Measurements from ENCODE around the gene TCOF1.
"Not testable (repeated sequence)": the region's sequence is repeated elsewhere in the genome, so short reads cannot be mapped to it uniquely, and the experiment has no call there.

The TCOF1 gene

DNA sequence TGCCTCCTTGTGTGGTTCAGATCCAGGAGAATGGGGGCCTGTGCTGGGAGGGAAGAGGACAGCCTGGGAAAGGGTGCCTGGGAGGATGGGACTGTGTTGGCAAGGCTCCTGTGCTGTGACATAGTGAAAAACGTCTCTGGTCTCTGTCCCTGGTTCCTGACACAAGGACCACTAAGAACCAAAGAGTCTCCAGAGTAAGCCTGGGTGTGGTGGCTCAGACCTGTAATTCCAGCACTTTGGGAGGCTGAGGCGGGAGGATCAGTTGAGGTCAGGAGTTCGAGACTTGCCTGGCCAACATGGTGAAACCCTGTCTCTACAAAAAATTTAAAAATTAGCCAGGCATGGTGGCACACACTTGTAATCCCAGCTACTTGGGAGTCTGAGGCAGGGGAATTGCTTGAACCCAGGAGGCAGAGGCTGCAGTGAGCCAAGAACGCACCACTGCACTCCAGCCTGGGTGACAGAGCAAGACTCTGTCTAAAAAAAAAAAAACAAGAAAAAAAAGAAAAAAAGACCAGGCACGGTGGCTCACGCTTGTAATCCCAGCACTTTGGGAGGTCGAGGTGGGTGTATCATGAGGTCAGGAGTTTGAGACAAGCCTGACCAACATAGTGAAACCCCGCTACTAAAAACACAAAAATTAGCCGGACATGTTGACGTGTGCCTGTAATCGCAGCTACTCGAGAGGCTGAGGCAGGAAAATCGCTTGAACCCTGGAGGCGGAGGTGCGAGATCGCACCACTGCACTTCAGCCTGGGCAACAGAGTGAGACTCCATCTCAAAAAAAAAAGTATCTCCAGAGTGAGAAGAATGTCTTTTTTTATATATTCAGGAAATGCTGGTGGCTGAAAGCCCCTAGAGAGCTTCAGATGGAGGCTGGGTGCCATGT lies 56.6 kb downstream of the TCOF1 start:
- not testable (repeated sequence) for H3K9me3 Mint-ChIP-seq; ATAC-seq (replicated peaks)
- Mint-ChIP-seq H3K36me3 (peaks cover 32 to 39% of the 10 kb centered on the region in 2 donors), H3K4me3 (peak overlapping the region; percentile 95 to 96), H3K27ac (peak overlapping the region; percentile 100), H3K4me1 (peaks cover 42 to 69% of the 10 kb centered on the region in 2 donors), H3K27me3 (peaks cover 6 to 16% of the 10 kb centered on the region in 2 donors)
- peak; percentile 26 for DNase-seq

DNA sequence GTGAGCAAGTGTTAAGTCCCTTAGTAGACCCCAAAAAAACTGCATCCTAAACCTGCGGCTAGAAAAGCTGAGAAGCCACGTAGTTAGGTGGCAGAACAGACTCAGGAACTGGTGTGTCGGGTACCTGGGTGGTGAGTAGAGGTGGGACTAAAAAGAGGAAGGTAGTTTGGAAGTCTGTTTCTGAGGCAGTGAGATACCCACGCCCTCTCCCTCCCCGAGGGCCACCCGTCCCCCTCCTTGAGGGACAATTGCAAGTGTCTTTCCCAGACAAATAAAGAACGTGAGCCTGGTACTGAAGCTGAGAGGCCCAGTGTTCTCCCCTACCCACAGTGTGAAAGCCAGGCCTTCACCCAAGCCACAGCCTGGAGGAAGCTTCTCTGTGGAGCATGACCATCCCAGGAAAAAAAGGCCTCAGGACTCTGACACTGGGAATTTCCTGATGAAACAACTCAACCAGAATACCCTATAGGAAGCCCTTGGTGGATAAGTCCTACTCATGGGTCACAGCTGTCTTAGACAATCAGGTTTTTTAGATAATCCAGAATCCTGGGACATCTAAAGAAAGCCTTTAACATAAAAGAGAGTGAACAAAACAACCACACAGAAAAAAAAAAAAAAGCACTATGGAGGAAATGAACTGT lies 62.3 kb downstream of the TCOF1 start:
- H3K4me3 Mint-ChIP-seq: peak overlapping the region; percentile 63 to 69
- H3K27ac Mint-ChIP-seq: peak overlapping the region; percentile 89
- H3K27me3 Mint-ChIP-seq: no peaks in the 10 kb centered on the region
- peaks cover 35 to 59% of the 10 kb centered on the region in 2 donors for H3K4me1 Mint-ChIP-seq
- no peaks in the 10 kb centered on the region for H3K9me3 Mint-ChIP-seq
- peak; percentile 47 for DNase-seq
- ATAC-seq (replicated peaks): peak; percentile 97
- H3K36me3 Mint-ChIP-seq: peaks cover 0 to 3% of the 10 kb centered on the region in 2 donors

DNA sequence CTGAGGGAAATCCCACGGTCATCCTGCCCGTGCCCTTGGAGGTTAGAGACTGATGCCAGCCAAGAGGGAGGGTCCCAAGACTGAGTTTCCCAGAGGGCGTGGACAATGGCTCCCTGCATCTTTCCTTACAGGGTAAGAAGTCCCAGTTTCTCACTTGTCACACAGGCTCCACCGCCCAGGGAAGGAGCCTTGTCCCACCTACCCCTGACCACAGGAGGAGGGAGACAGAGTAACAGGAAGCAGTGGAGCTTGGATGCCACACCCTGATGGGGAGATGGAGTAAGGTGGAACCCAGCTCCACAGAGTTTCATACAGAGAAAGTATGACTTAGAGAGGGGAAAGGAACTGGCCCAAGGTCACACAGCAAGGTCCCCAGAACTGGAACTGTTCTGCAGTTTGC lies 64.6 kb downstream of the TCOF1 start:
- Mint-ChIP-seq H3K4me3 (no peak overlapping the region), H3K27me3 (no peaks in the 10 kb centered on the region), H3K9me3 (no peaks in the 10 kb centered on the region), H3K27ac (peak overlapping the region; percentile 9), H3K36me3 (no peaks in the 10 kb centered on the region), H3K4me1 (peaks cover 24 to 39% of the 10 kb centered on the region in 2 donors)
- ATAC-seq (replicated peaks) (no peak), DNase-seq (no peak)

DNA sequence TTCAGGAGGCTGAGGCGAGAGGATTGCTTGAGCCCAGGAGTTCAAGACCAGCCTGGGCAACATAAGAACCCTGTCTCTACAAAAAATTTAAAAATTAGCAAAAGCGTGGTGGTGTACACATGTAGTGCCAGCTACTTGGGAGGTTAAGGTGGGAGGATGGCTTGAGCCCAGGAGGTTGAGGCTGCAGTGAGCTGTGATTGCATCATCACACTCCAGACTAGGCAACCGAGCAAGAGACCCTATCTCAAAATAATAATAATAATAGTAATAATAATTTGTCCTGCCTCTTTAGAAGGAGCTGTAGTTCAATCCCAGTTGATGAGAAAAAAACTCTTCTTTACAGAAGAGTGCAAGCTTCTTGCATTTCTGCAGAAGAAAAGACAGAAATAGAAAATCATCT lies 65.3 kb downstream of the TCOF1 start:
- Mint-ChIP-seq H3K27ac (no peak overlapping the region), H3K4me1 (peaks cover 27 to 40% of the 10 kb centered on the region in 2 donors), H3K36me3 (no peaks in the 10 kb centered on the region), H3K9me3 (no peaks in the 10 kb centered on the region), H3K27me3 (no peaks in the 10 kb centered on the region), H3K4me3 (no peak overlapping the region)
- no peak for DNase-seq
- no peak for ATAC-seq (replicated peaks)

DNA sequence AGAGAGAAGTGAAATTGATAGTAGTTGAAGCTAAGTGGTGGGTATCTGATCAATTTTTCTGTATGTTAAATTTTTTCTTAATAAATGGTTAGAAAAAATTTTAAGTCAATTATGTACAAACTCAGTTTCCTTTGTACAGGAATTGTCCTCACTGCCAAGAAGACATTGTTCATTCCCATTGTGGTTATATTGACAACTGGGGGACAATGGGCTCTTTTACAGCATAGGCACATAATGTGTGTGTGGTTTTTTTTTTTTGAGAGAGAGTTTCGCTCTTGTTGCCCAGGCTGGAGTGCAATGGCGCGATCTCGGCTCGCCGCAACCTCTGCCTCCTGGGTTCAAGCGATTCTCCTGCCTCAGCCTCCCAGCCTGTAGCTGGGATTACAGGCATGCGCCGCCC lies 68.7 kb downstream of the TCOF1 start:
- not testable (repeated sequence) for DNase-seq; H3K4me3 Mint-ChIP-seq; H3K9me3 Mint-ChIP-seq; H3K36me3 Mint-ChIP-seq; H3K27me3 Mint-ChIP-seq; ATAC-seq (replicated peaks)
- H3K4me1 Mint-ChIP-seq: peaks cover 38 to 49% of the 10 kb centered on the region in 2 donors
- H3K27ac Mint-ChIP-seq: peak overlapping the region; percentile 62

DNA sequence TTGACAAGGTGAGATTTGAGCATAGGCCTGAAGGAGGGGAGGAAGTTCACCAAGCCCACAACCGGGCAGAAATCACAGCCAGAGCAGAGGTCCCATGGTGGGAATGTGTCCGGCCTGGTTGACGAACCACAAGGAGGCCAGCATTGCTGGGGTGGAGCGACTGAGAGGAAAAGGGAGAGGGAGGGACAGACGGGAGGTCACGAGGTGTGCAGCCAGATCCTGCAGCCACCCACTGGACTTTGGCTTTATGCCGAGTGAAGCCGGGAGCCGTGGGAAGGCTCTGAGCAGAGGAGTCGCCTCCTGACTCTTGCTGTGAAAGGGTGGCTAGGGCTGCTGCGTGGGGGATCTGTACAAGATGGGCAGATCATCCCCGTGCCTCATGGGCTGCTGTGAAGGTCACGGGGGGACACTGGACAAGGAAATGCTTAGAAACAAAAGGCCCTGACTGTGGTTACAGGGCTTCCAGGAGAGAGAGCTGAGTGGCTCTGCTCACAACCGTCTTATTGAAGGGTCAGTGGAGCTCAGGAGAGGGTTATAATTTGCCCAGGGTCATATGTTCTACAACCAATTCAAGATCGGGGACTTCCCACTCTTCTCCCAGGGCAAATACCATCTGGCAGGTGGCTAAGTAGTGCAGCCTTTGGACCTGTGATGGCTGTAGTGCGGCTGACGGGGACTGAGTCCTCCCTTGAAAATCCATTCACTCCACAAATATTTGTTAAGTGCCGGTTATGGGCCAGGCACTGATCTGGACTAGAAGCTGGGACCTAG lies 70.8 kb downstream of the TCOF1 start:
- ATAC-seq (replicated peaks) (no peak), DNase-seq (no peak)
- Mint-ChIP-seq H3K4me1 (peaks cover 38 to 53% of the 10 kb centered on the region in 2 donors), H3K27ac (peak overlapping the region; percentile 99), H3K27me3 (no peaks in the 10 kb centered on the region), H3K4me3 (peak overlapping the region in 1 of 2 donors; percentile 52), H3K36me3 (peaks cover 0 to 3% of the 10 kb centered on the region in 2 donors), H3K9me3 (peaks cover 0 to 1% of the 10 kb centered on the region in 2 donors)

DNA sequence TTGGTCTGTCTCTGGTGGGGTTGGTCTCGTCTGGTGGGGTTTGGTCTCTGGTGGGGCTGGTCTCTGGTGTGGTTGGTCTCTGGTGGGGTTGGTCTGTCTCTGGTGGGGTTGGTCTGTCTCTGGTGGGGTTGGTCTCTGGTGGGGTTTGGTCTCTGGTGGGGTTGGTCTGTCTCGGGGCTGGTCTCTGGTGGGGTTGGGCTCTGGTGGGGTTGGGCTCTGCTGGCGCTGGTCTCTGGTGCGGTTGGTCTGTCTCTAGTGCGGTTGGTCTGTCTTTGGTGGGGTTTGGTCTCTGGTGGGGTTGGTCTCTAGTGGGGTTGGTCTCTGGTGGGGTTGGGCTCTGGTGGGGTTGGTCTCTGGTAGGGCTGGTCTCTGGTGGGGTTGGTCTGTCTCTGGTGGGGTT lies 71.5 kb downstream of the TCOF1 start:
- Mint-ChIP-seq H3K4me1 (peaks cover 41 to 60% of the 10 kb centered on the region in 2 donors), H3K9me3 (peaks cover 0 to 1% of the 10 kb centered on the region in 2 donors), H3K27me3 (no peaks in the 10 kb centered on the region), H3K4me3 (peak overlapping the region; percentile 52 to 73), H3K36me3 (peaks cover 0 to 3% of the 10 kb centered on the region in 2 donors), H3K27ac (peak overlapping the region; percentile 99)
- DNase-seq (no peak), ATAC-seq (replicated peaks) (no peak)

DNA sequence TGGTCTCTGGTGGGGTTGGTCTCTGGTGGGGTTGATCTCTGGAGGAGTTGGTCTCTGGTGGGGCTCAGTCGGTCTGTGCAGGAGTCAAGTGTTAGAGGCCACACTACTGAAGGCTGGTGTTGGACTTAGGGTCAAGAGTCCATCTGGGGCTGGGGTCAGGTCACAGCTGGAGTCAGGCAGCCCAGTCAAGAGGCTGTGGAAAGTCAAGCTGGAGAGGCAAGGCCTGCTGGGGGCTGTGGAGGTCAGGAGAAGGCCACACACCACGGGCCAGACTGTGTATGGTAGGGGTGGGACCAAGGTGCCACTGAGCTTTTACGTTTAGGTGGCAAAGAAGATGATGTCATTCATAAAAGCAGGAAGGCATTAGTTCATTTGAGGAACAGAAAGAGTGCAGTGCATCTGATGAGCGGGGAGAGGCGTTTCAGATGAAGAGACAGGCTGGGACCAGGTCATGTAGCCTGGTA lies 71.9 kb downstream of the TCOF1 start:
- H3K4me1 Mint-ChIP-seq: peaks cover 41 to 60% of the 10 kb centered on the region in 2 donors
- DNase-seq (peak; percentile 58), ATAC-seq (replicated peaks) (peak; percentile 97)
- peaks cover 0 to 1% of the 10 kb centered on the region in 2 donors for H3K9me3 Mint-ChIP-seq
- H3K36me3 Mint-ChIP-seq: peaks cover 0 to 3% of the 10 kb centered on the region in 2 donors
- H3K27ac Mint-ChIP-seq: peak overlapping the region; percentile 99
- peak overlapping the region; percentile 67 to 73 for H3K4me3 Mint-ChIP-seq
- no peaks in the 10 kb centered on the region for H3K27me3 Mint-ChIP-seq

DNA sequence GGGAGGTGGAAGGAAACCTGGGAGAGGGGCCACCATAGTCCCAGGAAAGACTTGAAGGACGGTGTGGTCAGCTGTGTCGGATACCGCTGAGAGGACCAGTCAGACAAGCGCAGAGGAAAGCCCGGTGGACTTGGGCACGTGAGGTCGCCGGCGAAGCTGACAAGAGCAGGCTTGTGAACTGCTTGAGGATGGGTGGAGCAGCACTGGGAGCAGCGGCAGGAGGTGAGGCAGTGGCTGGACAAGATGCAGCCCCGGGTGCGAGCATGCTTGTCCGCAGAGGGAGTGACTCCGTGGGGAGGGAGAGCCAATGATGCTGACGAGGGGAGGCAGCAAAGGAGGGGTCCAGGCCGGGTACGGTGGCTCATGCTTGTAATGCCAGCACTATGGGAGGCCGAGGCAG lies 73.6 kb downstream of the TCOF1 start:
- H3K36me3 Mint-ChIP-seq: peaks cover 0 to 3% of the 10 kb centered on the region in 2 donors
- no peaks in the 10 kb centered on the region for H3K27me3 Mint-ChIP-seq
- H3K4me1 Mint-ChIP-seq: peaks cover 43 to 60% of the 10 kb centered on the region in 2 donors

DNA sequence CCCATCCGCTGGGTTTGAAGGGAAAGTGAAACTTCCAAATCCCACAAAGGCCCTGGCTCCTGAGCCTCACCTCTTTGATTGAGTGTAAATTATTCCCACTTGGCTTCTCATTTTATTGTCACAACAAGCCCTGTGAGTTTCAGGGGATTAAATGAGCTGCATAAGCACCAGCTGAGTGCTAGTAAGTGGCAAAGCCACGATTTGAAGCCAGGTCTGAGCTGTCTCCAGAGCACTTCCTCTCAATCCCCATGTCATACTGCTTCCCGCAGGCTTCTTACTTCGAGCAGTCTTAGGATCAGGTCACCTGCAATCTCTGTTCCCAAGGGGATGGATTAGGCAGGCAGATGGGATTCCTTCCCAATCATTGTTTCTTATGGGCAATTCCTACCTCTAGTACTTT lies 74.1 kb downstream of the TCOF1 start:
- peaks cover 46 to 66% of the 10 kb centered on the region in 2 donors for H3K4me1 Mint-ChIP-seq
- no peak for DNase-seq
- no peak overlapping the region for H3K4me3 Mint-ChIP-seq
- no peak for ATAC-seq (replicated peaks)
- H3K9me3 Mint-ChIP-seq: peaks cover 0 to 1% of the 10 kb centered on the region in 2 donors
- H3K27ac Mint-ChIP-seq: peak overlapping the region; percentile 48
- no peaks in the 10 kb centered on the region for H3K27me3 Mint-ChIP-seq
- peaks cover 0 to 3% of the 10 kb centered on the region in 2 donors for H3K36me3 Mint-ChIP-seq

More for the DNA sequence above, 73.6 kb downstream of the TCOF1 start:
- DNase-seq (no peak), ATAC-seq (replicated peaks) (no peak)
- Mint-ChIP-seq H3K27ac (peak overlapping the region; percentile 0), H3K9me3 (peaks cover 0 to 1% of the 10 kb centered on the region in 2 donors), H3K4me3 (no peak overlapping the region)

DNA sequence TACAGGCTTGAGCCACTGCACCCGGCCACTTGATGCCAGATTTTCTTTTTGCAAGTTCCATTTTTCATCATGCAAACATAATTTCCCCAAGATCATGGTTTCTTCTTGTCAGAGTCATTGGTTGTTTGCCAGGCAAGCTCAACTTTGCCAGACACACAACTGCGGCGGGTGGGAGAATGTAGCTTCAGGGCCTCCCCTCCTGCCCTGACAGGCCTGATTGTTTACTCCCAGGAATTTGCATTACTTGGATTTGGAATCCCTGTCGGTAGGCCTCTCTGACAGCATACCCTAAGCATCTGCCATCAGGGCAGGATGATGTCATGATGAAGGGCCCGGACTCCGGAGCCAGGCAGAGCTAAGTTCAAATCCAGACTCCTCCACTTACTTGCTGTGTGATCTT lies 77.0 kb downstream of the TCOF1 start:
- Mint-ChIP-seq H3K9me3 (no peaks in the 10 kb centered on the region), H3K36me3 (peaks cover 0 to 3% of the 10 kb centered on the region in 2 donors), H3K4me3 (no peak overlapping the region), H3K27ac (peak overlapping the region; percentile 42), H3K4me1 (peaks cover 27 to 50% of the 10 kb centered on the region in 2 donors), H3K27me3 (no peaks in the 10 kb centered on the region)
- ATAC-seq (replicated peaks) (no peak), DNase-seq (no peak)

DNA sequence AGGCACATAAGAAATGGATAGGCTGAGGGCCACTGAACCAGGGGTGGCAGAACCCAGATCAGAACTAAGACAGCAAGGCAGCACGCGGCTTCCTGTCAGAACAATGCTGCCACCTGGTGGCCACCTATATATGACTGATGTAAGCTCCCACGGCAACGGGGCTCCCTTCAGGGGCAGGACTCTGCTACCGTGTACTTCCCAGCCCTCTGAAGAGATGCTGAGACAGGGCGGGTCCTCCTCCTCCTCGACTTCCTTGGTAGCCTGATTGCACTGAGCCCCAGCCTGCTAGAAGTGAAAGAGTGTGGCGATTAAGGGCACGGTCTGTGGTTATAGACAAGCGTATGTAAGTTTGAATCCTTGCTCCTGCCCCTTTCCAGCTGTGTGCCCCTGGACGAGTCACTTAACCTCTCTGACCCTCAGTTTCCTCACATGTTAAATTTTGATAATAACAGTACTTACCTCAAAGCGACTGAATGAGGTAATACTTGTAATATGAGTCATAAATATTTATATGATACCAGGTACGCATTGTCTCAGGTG lies 78.7 kb downstream of the TCOF1 start:
- peak; percentile 88 for DNase-seq
- Mint-ChIP-seq H3K27ac (peak overlapping the region; percentile 96), H3K4me3 (peak overlapping the region; percentile 51 to 76), H3K27me3 (no peaks in the 10 kb centered on the region), H3K4me1 (peaks cover 13 to 33% of the 10 kb centered on the region in 2 donors), H3K36me3 (peaks cover 4 to 8% of the 10 kb centered on the region in 2 donors), H3K9me3 (no peaks in the 10 kb centered on the region)
- peak; percentile 95 for ATAC-seq (replicated peaks)

DNA sequence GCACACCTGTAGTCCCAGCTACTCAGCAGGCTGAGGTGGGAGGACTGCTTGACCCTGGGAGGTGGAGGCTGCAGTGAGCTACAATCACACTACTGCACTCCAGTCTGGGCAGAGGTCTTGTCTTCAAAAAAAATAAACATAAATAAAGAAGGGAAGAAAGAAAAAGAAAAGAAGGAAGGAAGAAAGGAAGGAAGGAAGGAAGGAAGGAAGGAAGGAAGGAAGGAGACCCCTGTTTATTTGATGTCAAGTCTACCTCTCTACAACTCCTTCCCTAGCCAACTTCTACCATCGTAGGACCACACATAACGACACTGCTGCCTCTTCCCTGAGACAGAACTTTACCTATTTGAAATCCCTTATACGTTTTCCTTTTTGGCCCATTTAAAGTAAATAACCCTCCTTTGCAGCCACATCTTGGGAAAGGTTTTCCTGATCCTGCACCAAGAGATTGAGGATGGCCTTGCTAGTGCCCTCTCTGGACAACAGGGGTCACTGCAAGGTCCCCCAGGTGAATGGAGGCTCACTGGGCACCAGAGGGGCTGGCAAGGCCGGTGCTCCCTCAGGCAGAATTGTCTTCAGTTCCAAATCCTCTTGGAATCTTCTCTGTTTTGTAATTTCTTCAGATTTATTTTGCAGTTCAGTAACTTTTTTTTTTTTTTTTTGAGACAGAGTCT lies 81.5 kb downstream of the TCOF1 start:
- H3K36me3 Mint-ChIP-seq: peaks cover 16 to 27% of the 10 kb centered on the region in 2 donors
- ATAC-seq (replicated peaks): no peak
- H3K4me1 Mint-ChIP-seq: peaks cover 13 to 24% of the 10 kb centered on the region in 2 donors
- no peak overlapping the region for H3K4me3 Mint-ChIP-seq
- DNase-seq: no peak
- H3K9me3 Mint-ChIP-seq: no peaks in the 10 kb centered on the region
- no peaks in the 10 kb centered on the region for H3K27me3 Mint-ChIP-seq
- no peak overlapping the region for H3K27ac Mint-ChIP-seq
